ENCODE measurements around the gene LIF. TPM values are rescaled to one million over a fixed set of nuclear protein-coding genes. Genes with fewer than 3 reads are reported as not detected.

LIF gene
- total RNA-seq, 1 experiment from 2014 or later = 8.0 TPM

- H3K27ac Mint-ChIP-seq (ENCODE audit: unreplicated experiment) = peak overlapping the region; percentile 93
- H3K9me3 ChIP-seq = no peaks in the 10 kb centered on the region
- ChIA-PET POLR2A (interaction anchor here (0.7 to 1.9 kb wide), 5 partner anchors 9 to 228 kb away, joined by 3 to 15 read pairs (median 5); partner anchors contain the start of gene LIF), CTCF (interaction anchor here (1.0 kb wide), 1 partner anchor 68 kb away, joined by 4 read pairs; no protein-coding TSS in a partner anchor)
- peak overlapping the region; percentile 16; the same call in 1 of the 2 replicates for H3K4me3 ChIP-seq (ENCODE audit: low read depth, low read length)
- H3K4me1 Mint-ChIP-seq (ENCODE audit: low read depth, unreplicated experiment) = peaks cover 21% of the 10 kb centered on the region
- intact Hi-C loops (cut with micrococcal nuclease; ENCODE audit: unreplicated experiment) = loop anchor here (1.0 kb wide), 2 partner anchors 12 to 17 kb away; no protein-coding TSS in a partner anchor
- H3K27me3 ChIP-seq (replicated peaks; ENCODE audit: control insufficient read depth, insufficient read depth, low read length) = no peaks in the 10 kb centered on the region
- H3K27me3 Mint-ChIP-seq (ENCODE audit: insufficient read depth, unreplicated experiment) = no peaks in the 10 kb centered on the region
- H3K4me3 Mint-ChIP-seq (ENCODE audit: unreplicated experiment) = peak overlapping the region; percentile 67
- H3K36me3 Mint-ChIP-seq (ENCODE audit: insufficient read depth, unreplicated experiment) = no peaks in the 10 kb centered on the region
- TF ChIP-seq CTCF (IDR thresholded peaks at IDR 0.05; ENCODE audit: insufficient read depth in 1 of 2, low read depth in 1 of 2, low read length in 1 of 2, severe bottlenecking in 1 of 2, unreplicated experiment in 1 of 2) = no peak
- no peaks in the 10 kb centered on the region for H3K36me3 ChIP-seq (ENCODE audit: control insufficient read depth, insufficient read depth, low read length)
- BruUV-seq (replicated peaks) = TSS peak; percentile 99
- DNase-seq = no peak
- no peaks in the 10 kb centered on the region for H3K9me3 Mint-ChIP-seq (ENCODE audit: unreplicated experiment)
- peaks cover 25% of the 10 kb centered on the region for H3K4me1 ChIP-seq
These were observed 51.1 kb downstream of the LIF start for GRCh38 chr22:30195245-30196140.

- Mint-ChIP-seq H3K4me3 (ENCODE audit: unreplicated experiment) (no peak overlapping the region), H3K4me1 (ENCODE audit: low read depth, unreplicated experiment) (peaks cover 22% of the 10 kb centered on the region), H3K9me3 (ENCODE audit: unreplicated experiment) (no peaks in the 10 kb centered on the region), H3K27me3 (ENCODE audit: insufficient read depth, unreplicated experiment) (no peaks in the 10 kb centered on the region), H3K27ac (ENCODE audit: unreplicated experiment) (no peak overlapping the region), H3K36me3 (ENCODE audit: insufficient read depth, unreplicated experiment) (no peaks in the 10 kb centered on the region)
- Histone ChIP-seq H3K4me1 (peaks cover 25% of the 10 kb centered on the region), H3K9me3 (no peaks in the 10 kb centered on the region), H3K27me3 (replicated peaks; ENCODE audit: control insufficient read depth, insufficient read depth, low read length) (no peaks in the 10 kb centered on the region), H3K36me3 (ENCODE audit: control insufficient read depth, insufficient read depth, low read length) (no peaks in the 10 kb centered on the region), H3K4me3 (ENCODE audit: low read depth, low read length) (no peak overlapping the region)
- DNase-seq = no peak
- no peak for TF ChIP-seq CTCF (IDR thresholded peaks at IDR 0.05; ENCODE audit: insufficient read depth in 1 of 2, low read depth in 1 of 2, low read length in 1 of 2, severe bottlenecking in 1 of 2, unreplicated experiment in 1 of 2)
- POLR2A ChIA-PET = no interaction called here
- intact Hi-C loops (cut with micrococcal nuclease; ENCODE audit: unreplicated experiment) = no loop called here
- BruUV-seq (replicated peaks) = no TSS peak
- CTCF ChIA-PET = no interaction called here
These were observed 53.4 kb downstream of the LIF start for GRCh38 chr22:30193031-30193775.

DNA sequence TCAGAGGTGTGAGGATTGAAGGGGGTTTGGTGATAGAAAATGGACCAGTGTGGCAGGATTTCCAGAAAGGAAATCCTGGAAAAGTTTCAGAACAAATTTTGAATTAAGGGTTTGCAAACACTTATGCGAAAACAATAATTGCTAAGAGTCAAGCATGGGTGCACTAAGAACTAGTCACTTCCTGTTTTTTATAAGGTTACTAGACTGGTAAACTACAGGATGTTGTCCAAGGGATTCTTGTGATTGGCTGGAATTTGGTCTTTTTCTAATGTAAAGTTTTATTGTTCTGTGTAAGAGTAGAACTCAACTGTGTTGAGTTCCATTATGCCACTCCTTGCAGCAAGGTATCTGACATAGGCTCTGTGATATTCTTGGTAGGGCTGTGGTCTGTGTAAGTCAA, 54.1 kb downstream of the LIF start:
- Mint-ChIP-seq H3K4me3 (ENCODE audit: unreplicated experiment) (no peak overlapping the region), H3K36me3 (ENCODE audit: insufficient read depth, unreplicated experiment) (no peaks in the 10 kb centered on the region), H3K9me3 (ENCODE audit: unreplicated experiment) (no peaks in the 10 kb centered on the region), H3K27ac (ENCODE audit: unreplicated experiment) (no peak overlapping the region), H3K4me1 (ENCODE audit: low read depth, unreplicated experiment) (peaks cover 22% of the 10 kb centered on the region), H3K27me3 (ENCODE audit: insufficient read depth, unreplicated experiment) (no peaks in the 10 kb centered on the region)
- Histone ChIP-seq H3K4me3 (ENCODE audit: low read depth, low read length) (no peak overlapping the region), H3K9me3 (no peaks in the 10 kb centered on the region), H3K27me3 (replicated peaks; ENCODE audit: control insufficient read depth, insufficient read depth, low read length) (no peaks in the 10 kb centered on the region), H3K4me1 (peaks cover 24% of the 10 kb centered on the region), H3K36me3 (ENCODE audit: control insufficient read depth, insufficient read depth, low read length) (no peaks in the 10 kb centered on the region)
- intact Hi-C loops (cut with micrococcal nuclease; ENCODE audit: unreplicated experiment) = no loop called here
- ChIA-PET POLR2A (no interaction called here), CTCF (no interaction called here)
- DNase-seq = no peak
- no TSS peak for BruUV-seq (replicated peaks)
- TF ChIP-seq CTCF (IDR thresholded peaks at IDR 0.05; ENCODE audit: insufficient read depth in 1 of 2, low read depth in 1 of 2, low read length in 1 of 2, severe bottlenecking in 1 of 2, unreplicated experiment in 1 of 2) = no peak
